T-helper 17 cell (primary cell): Measurements from ENCODE around the gene ZNF454. TPM values are rescaled to one million over a fixed set of nuclear protein-coding genes. Genes with fewer than 3 reads are reported as not detected.

ENCODE experiments used
- ATAC-seq: fragments of 150-1000 bp; cut with Tn5 transposase; 2 replicates; pipeline ENCODE4 v1.10.0; 2021; ENCODE audit warnings: mild to moderate bottlenecking, moderate library complexity
- DNase-seq, 3 donors: peaks; one replicate each; pipeline versions ENCODE4 v3.0.0 to v3.0.0-alpha.2; 2020 to 2021
- H3K9me3 ChIP-seq: one replicate; pipeline ENCODE4 v1.7.0; 2013; ENCODE audit warnings: low read length, mild to moderate bottlenecking; ENCODE audit not compliant: control insufficient read depth, poor library complexity, severe bottlenecking
- H3K27ac Mint-ChIP-seq: one replicate; pipeline ENCODE4 v1.8.0; 2022; ENCODE audit warnings: mild to moderate bottlenecking, moderate library complexity, mixed read lengths
- H3K27me3 Mint-ChIP-seq: one replicate; pipeline ENCODE4 v1.8.0; 2022; ENCODE audit warnings: mixed read lengths
- H3K36me3 Mint-ChIP-seq: one replicate; pipeline ENCODE4 v1.8.0; 2022; ENCODE audit warnings: low read depth, mixed read lengths
- H3K4me1 Mint-ChIP-seq: one replicate; pipeline ENCODE4 v1.8.0; 2022; ENCODE audit warnings: mild to moderate bottlenecking, mixed read lengths
- H3K4me3 Mint-ChIP-seq: one replicate; pipeline ENCODE4 v1.8.0; 2022; ENCODE audit warnings: mild to moderate bottlenecking, moderate library complexity, mixed read lengths
- total RNA-seq, 4 donors: library from RNA in 2 of 4; stranded (reverse) in 2 of 4; gene quantifications; one replicate each; pipeline ENCODE4 v1.2.3 and lab custom pipeline; 2022 to 2026

ZNF454 gene
- total RNA-seq, 2 donors from 2014 or later: not detected

DNA sequence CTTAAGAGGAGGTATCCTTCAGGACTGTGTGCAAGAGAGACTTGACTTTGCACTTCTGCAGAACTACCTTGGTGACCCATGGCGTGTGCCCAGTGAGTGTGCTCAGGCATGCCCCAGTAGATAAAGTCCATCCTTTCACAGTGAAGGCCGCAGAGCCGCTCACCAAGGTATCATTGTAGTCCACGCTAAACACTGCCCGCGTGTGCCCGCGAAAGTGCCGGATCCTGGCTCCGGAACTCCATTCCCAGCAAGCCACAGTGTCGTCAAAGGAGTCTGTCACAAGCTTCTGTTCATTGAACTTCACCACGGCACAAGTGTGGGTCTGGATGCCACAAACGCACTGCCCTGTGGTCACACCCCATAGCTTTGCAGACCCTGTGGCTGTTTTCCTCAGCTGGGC, 57.4 kb downstream of the ZNF454 start:
- peaks cover 19% of the 10 kb centered on the region for H3K27me3 Mint-ChIP-seq
- H3K9me3 ChIP-seq: no peaks in the 10 kb centered on the region
- H3K4me1 Mint-ChIP-seq: peaks cover 2% of the 10 kb centered on the region
- H3K27ac Mint-ChIP-seq: no peak overlapping the region
- no peak overlapping the region for H3K4me3 Mint-ChIP-seq
- ATAC-seq (no peak), DNase-seq (no peak)
- H3K36me3 Mint-ChIP-seq: no peaks in the 10 kb centered on the region

- H3K9me3 ChIP-seq: no peaks in the 10 kb centered on the region
Measured at GRCh38 chr5:179006564-179006963, 65.6 kb downstream of the ZNF454 start.

DNA sequence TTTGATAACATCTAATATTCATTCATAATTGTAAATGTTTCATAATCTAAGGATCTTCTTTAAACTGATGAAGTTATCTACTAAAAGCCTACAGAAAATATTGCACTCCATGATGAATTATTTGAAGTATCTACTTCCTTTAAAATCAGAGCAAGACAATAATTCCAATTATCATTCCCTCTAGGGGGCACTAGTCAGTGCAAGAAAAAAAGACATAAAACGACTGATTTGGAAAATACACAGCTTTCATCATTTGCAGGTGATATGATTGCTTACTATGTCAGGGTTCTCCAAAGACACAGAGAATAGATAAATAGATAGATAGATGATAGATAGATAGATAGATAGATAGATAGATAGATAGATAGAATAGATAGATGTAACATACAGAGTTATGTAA, 67.7 kb downstream of the ZNF454 start:
- Mint-ChIP-seq H3K27ac (no peak overlapping the region), H3K36me3 (no peaks in the 10 kb centered on the region), H3K27me3 (no peaks in the 10 kb centered on the region), H3K4me1 (no peaks in the 10 kb centered on the region), H3K4me3 (no peak overlapping the region)
- H3K9me3 ChIP-seq: no peaks in the 10 kb centered on the region
- ATAC-seq: no peak
- no peak for DNase-seq

More at GRCh38 chr5:179006564-179006963, 65.6 kb downstream of the ZNF454 start:
- H3K4me1 Mint-ChIP-seq: no peaks in the 10 kb centered on the region
- DNase-seq (no peak), ATAC-seq (no peak)
- no peaks in the 10 kb centered on the region for H3K36me3 Mint-ChIP-seq
- no peaks in the 10 kb centered on the region for H3K27me3 Mint-ChIP-seq
- H3K4me3 Mint-ChIP-seq: no peak overlapping the region
- H3K27ac Mint-ChIP-seq: no peak overlapping the region

Other genes starting within 250 kb of the ZNF454 start
- 10 to 100 TPM; 10.0 to 11.8 TPM for gene ZNF354A, start 210.5 kb upstream of the ZNF454 start, total RNA-seq
- gene ZNF354B, start 81.2 kb upstream of the ZNF454 start, total RNA-seq: 1 to 10 TPM; 8.8 to 9.8 TPM
- under 1 TPM; 0.50 to 0.52 TPM for gene ZFP2, start 45.3 kb upstream of the ZNF454 start, total RNA-seq
- not detected for gene GRM6, start 54.1 kb downstream of the ZNF454 start, total RNA-seq
- gene ZNF879, start 82.6 kb downstream of the ZNF454 start, total RNA-seq: 1 to 10 TPM; 4.8 to 4.9 TPM
- 1 to 10 TPM; 3.6 to 4.1 TPM for gene ZNF354C, start 119.2 kb downstream of the ZNF454 start, total RNA-seq